ENCODE data around the gene BIRC2. TPM values are rescaled to one million over a fixed set of nuclear protein-coding genes. Genes with fewer than 3 reads are reported as not detected.

BIRC2 gene
- total and polyA plus RNA-seq, 9 of the 15 experiments (the other 6 are each of a cell fraction or from before 2014, with no cell fraction given) = 14.3 to 45.9 (median 20.7) TPM

GRCh38 chr11:102346748-102347461 lies at the start of gene BIRC2 (continued):
- TF ChIP-seq ZNF12 (CRISPR knock-in tag; IDR thresholded peaks at IDR 0.05) (no peak), PHB (CRISPR knock-in tag; IDR thresholded peaks at IDR 0.05) (no peak), SAFB (IDR thresholded peaks at IDR 0.05; ENCODE audit: borderline replicate concordance, low read depth, low read length) (no peak), ZNF311 (CRISPR knock-in tag; IDR thresholded peaks at IDR 0.05) (no peak), GATAD2B (IDR thresholded peaks at IDR 0.05; ENCODE audit: borderline replicate concordance) (no peak), BCOR (IDR thresholded peaks at IDR 0.05) (peak; percentile 34; the same call in 1 of the 2 replicates), DPF2 (IDR thresholded peaks at IDR 0.05) (0 out of 2 replicates have a peak, but pooled peaks have one; percentile 40), FOXM1 (IDR thresholded peaks at IDR 0.05; ENCODE audit: low read depth) (no peak), FOXM1 (CRISPR knock-in tag; IDR thresholded peaks at IDR 0.05; ENCODE audit: low read depth) (no peak), E2F8 (IDR thresholded peaks at IDR 0.05; ENCODE audit: low read depth, partially characterized antibody) (peak; percentile 77), ZNF699 (CRISPR knock-in tag; IDR thresholded peaks at IDR 0.05; ENCODE audit: insufficient replicate concordance) (no peak), KLF6 (CRISPR knock-in tag; IDR thresholded peaks at IDR 0.05; ENCODE audit: borderline replicate concordance) (peak; percentile 48; the same call in 1 of the 2 replicates), ESRRA (IDR thresholded peaks at IDR 0.05; ENCODE audit: borderline replicate concordance, low read depth) (peak; percentile 39; the same call in 1 of the 2 replicates)
- TF ChIP-seq, protein P1, sequence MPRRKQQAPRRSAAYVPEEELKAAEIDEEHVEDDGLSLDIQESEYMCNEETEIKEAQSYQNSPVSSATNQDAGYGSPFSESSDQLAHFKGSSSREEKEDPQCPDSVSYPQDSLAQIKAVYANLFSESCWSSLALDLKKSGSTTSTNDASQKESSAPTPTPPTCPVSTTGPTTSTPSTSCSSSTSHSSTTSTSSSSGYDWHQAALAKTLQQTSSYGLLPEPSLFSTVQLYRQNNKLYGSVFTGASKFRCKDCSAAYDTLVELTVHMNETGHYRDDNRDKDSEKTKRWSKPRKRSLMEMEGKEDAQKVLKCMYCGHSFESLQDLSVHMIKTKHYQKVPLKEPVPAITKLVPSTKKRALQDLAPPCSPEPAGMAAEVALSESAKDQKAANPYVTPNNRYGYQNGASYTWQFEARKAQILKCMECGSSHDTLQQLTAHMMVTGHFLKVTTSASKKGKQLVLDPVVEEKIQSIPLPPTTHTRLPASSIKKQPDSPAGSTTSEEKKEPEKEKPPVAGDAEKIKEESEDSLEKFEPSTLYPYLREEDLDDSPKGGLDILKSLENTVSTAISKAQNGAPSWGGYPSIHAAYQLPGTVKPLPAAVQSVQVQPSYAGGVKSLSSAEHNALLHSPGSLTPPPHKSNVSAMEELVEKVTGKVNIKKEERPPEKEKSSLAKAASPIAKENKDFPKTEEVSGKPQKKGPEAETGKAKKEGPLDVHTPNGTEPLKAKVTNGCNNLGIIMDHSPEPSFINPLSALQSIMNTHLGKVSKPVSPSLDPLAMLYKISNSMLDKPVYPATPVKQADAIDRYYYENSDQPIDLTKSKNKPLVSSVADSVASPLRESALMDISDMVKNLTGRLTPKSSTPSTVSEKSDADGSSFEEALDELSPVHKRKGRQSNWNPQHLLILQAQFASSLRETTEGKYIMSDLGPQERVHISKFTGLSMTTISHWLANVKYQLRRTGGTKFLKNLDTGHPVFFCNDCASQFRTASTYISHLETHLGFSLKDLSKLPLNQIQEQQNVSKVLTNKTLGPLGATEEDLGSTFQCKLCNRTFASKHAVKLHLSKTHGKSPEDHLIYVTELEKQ (CRISPR knock-in tag; IDR thresholded peaks at IDR 0.05) = no peak
- TF ChIP-seq, protein P2, sequence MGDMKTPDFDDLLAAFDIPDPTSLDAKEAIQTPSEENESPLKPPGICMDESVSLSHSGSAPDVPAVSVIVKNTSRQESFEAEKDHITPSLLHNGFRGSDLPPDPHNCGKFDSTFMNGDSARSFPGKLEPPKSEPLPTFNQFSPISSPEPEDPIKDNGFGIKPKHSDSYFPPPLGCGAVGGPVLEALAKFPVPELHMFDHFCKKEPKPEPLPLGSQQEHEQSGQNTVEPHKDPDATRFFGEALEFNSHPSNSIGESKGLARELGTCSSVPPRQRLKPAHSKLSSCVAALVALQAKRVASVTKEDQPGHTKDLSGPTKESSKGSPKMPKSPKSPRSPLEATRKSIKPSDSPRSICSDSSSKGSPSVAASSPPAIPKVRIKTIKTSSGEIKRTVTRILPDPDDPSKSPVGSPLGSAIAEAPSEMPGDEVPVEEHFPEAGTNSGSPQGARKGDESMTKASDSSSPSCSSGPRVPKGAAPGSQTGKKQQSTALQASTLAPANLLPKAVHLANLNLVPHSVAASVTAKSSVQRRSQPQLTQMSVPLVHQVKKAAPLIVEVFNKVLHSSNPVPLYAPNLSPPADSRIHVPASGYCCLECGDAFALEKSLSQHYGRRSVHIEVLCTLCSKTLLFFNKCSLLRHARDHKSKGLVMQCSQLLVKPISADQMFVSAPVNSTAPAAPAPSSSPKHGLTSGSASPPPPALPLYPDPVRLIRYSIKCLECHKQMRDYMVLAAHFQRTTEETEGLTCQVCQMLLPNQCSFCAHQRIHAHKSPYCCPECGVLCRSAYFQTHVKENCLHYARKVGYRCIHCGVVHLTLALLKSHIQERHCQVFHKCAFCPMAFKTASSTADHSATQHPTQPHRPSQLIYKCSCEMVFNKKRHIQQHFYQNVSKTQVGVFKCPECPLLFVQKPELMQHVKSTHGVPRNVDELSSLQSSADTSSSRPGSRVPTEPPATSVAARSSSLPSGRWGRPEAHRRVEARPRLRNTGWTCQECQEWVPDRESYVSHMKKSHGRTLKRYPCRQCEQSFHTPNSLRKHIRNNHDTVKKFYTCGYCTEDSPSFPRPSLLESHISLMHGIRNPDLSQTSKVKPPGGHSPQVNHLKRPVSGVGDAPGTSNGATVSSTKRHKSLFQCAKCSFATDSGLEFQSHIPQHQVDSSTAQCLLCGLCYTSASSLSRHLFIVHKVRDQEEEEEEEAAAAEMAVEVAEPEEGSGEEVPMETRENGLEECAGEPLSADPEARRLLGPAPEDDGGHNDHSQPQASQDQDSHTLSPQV (IDR thresholded peaks at IDR 0.05) = no peak

Data from K562 (cell line).